DMS53 treated with DMSO at 0.1 percent for 48 hours (cell line): ENCODE measurements around the gene FUT2.
"Not testable (repeated sequence)": the region's sequence is repeated elsewhere in the genome, so short reads cannot be mapped to it uniquely, and the experiment has no call there.

Experiments used
- DNase-seq: peaks from one replicate; lab custom pipeline; 2025; ENCODE audit not compliant: unreplicated experiment; lab: John Stamatoyannopoulos, UW

The FUT2 gene

GRCh38 chr19:48698046-48698445 is 2.3 kb downstream of the FUT2 start:
- no peak for DNase-seq

- DNase-seq, result no peak
These were observed 6.9 kb downstream of the FUT2 start for GRCh38 chr19:48702701-48703100.

GRCh38 chr19:48703316-48703715 is 7.5 kb downstream of the FUT2 start:
- no peak for DNase-seq

DNA sequence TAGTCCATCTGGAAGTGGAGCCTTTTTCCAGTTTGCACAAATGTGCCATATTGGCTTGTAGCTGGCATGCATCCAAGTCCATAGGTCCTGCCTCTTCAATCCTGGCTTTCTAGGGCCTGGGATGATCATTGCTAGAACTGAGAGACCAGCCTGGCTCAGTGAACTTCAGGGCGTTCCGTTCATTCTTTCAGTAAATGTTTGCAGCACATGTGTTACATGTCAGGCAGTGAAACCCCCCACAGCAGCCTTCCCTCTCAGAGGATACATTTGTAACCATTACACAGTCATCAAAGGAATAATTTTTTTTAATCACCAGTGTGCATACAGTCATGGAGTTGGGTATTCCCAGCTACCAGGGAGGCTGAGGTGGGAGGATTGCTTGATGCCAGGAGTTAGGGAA is 9.7 kb downstream of the FUT2 start:
- no peak for DNase-seq

- no peak for DNase-seq
These were observed 12.7 kb downstream of the FUT2 start for GRCh38 chr19:48708471-48708870.

- DNase-seq, result no peak
These were observed 15.4 kb downstream of the FUT2 start for GRCh38 chr19:48711106-48711662.

- no peak for DNase-seq
These were observed 17.5 kb downstream of the FUT2 start for GRCh38 chr19:48713041-48713863.

- DNase-seq, result peak; percentile 99
These were observed 18.3 kb downstream of the FUT2 start for GRCh38 chr19:48713864-48714755.

DNA sequence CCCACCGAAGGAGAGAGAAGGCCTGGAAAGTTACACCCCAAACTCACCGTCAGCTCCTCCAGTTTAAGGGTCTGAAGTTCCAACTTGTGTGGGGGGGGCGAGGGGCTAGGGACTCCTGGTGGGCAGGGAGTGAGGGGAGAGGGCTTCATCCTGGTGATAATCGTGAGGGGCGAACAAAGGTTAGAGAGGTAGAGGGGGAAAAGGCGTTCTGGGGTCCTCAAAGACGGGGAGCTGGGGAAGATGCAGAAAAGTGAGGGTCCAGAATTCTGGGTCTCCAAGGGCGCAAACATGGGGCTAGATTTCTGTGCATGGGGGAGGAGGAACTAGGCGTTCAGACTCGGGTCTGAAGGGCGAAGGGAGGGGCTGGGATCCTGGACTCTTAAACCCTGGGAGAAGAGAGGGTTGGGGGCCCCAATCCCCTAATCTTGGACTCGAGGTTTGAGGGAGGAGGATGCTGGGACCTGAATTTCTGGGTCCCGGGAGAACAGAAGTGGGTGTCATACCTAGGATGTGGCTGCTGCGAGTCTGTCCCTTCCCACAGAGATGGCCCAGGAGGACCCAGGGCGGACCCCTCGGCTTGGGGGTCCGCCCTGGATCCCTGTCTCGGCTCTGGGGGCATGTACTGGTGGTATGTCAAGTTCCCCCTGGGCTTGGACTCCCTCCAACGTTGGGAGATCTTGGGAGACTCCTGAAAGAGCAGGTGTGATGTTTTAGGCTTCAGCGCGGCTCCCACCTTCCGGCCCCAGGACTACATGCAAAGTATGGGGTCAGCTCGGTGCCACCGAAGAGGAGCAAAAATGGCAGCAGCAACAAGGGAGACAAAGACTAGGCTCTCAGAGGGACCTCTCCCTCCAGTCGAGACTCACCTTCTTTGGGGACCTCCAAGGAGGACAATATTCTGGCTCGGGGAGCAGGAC is 19.2 kb downstream of the FUT2 start:
- DNase-seq, result no peak

GRCh38 chr19:48715681-48716171 is 20.0 kb downstream of the FUT2 start:
- no peak for DNase-seq

DNA sequence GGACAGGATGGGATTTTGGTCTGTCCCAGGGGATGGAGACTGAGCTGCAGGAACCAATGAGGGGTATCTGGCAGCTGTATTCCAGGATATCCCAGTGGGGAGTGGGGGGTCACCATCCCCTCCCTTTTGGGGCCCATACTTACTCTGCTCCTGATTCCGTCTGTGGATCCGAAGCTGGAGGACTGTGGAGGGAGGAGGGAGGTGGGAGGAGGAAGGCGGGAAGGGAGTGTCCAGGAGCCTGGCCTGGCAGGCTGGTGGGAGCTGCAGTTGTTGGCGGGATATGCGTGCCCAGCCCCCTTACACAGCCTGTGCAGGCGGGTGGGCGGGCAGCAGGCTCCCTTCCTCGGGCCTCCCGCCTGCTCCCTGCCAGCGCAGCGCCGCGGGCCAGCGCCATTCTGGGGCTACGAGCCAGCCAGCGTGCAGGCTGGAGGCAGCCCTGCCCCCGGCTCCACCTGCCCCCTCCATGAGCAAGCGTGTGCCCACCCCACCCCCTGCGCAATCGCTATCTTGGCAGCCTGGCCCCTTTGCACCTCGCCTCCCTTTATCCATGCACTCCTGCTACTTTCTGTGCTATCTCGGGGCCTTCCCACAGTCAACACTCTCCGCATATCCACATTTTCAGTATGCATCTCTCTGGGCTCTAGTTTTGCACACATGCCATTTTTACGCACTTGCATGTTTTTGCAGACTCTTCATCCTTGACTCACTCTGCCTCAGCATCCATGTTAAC is 21.0 kb downstream of the FUT2 start:
- no peak for DNase-seq

- not testable (repeated sequence) for DNase-seq
These were observed 22.3 kb downstream of the FUT2 start for GRCh38 chr19:48718106-48718505.

- no peak for DNase-seq
These were observed 23.0 kb downstream of the FUT2 start for GRCh38 chr19:48718711-48719231.

- no peak for DNase-seq
These were observed 23.7 kb downstream of the FUT2 start, which contains the start of gene MAMSTR for GRCh38 chr19:48719263-48720171. TSS of gene MAMSTR (minus strand) at chr19:48719725. CDS start at chr19:48719031, 694 bp downstream.

- no peak for DNase-seq
These were observed 24.5 kb downstream of the FUT2 start for GRCh38 chr19:48720251-48720612.

DNA sequence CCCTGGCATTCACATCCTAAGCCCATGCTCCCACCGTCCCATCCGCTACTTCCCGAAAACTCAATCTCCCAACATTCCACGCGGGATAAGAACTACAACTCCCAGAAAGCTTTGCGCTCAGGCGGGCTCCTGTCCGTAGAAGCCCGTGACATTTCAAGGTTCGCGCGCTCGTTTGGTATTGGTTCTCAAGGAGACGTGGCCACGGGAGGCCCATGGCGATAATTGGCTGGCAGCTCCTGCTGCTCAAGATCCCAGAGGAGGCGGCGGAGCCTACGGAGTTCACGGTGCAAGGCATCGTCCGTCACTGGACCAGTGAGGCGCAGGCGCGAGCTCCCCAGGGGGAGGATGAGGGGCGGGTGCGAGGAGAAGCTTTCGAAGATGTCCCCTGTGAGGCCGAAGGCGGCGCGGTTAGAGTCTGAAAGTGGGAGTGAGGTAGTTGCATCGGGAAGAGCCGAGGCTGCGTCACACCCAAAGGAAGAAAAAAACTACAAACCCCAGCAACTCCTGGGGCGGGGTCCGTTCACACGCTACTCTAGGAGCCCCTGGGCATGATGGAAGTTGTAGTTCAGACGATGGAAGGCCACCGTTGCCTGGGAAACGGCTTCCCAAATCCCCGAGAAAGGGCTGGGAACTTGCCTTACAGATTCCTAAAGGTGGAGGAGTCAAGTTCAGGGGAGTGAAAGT is 25.0 kb downstream of the FUT2 start:
- DNase-seq, result peak; percentile 97

DNA sequence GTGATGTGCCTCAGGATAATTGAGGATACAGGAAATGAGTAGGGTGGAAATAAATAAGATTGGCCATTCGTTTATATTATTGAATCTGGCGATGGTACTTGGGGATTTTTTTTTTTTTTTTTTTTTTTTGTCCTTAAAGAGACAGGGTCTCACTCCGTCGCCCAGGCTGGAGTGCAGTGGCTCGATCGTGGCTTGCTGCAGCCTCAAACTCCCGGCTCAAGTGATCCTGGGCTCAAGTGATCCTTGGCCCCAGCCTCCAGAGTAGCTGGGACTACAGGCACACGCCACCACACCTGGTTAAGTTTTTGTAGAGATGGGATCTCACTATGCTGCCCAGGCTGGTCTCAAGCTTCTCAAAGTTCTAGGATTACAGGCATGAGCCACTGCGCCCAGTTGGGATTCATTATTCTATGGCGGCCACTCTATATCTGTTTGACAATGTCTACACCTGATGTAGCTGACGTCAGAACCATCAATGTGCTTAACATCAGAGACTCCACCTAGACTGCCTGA is 26.5 kb downstream of the FUT2 start:
- no peak for DNase-seq
